K562 (cell line): ENCODE results near the gene GPT2. TPM values are rescaled to one million over a fixed set of nuclear protein-coding genes. Genes with fewer than 3 reads are reported as not detected.

Source experiments
- AFF4 ChIP-seq: sonication (generic); formaldehyde crosslinking; IDR thresholded peaks from 2 replicates; pipeline ENCODE4 v1.8.0; 2023; ENCODE audit warnings: mild to moderate bottlenecking, missing genetic modification reagents
- ASH1L ChIP-seq: fragments of 450-650 bp; IDR thresholded peaks from 2 replicates; pipeline ENCODE4 v1.6.1; 2018; ENCODE audit warnings: borderline replicate concordance, mild to moderate bottlenecking, low read depth; ENCODE audit not compliant: partially characterized antibody
- BHLHE40 ChIP-seq: IDR thresholded peaks from 2 replicates; pipeline ENCODE4 v1.6.1; 2011; ENCODE audit warnings: low read length, improper control_type of control experiment
- E2F5 ChIP-seq: sonication (generic); formaldehyde crosslinking; IDR thresholded peaks from 2 replicates; pipeline ENCODE4 v1.8.0; 2022; ENCODE audit warnings: mild to moderate bottlenecking, missing genetic modification reagents
- GTF2F1 ChIP-seq: IDR thresholded peaks from 2 replicates; pipeline ENCODE4 v1.6.1; 2011; ENCODE audit warnings: low read depth, low read length, improper control_type of control experiment
- HDAC3 ChIP-seq: fragments of 450-650 bp; IDR thresholded peaks from 2 replicates; pipeline ENCODE4 v1.6.1; 2018; ENCODE audit warnings: borderline replicate concordance, mild to moderate bottlenecking, moderate library complexity; ENCODE audit not compliant: partially characterized antibody
- HDAC8 ChIP-seq: fragments of 450-650 bp; IDR thresholded peaks from 2 replicates; pipeline ENCODE4 v1.6.1; 2016; ENCODE audit warnings: mild to moderate bottlenecking, missing genetic modification characterization, moderate library complexity, missing compliant biosample characterization
- KLF16 ChIP-seq: IDR thresholded peaks from 2 replicates; pipeline ENCODE4 v1.6.1; 2016; ENCODE audit warnings: antibody characterized with exemption
- LEF1 ChIP-seq: fragments of 450-650 bp; IDR thresholded peaks from 2 replicates; pipeline ENCODE4 v1.6.1; 2016; ENCODE audit warnings: mild to moderate bottlenecking
- NR4A1 ChIP-seq, 2 experiments: fragments of 250-450 bp in 1 of 2; fragments of 450-650 bp in 1 of 2; sonication (Bioruptor Pico) in 1 of 2; IDR thresholded peaks; 2 replicates each; pipeline versions ENCODE4 v1.4.0 to v1.6.1; 2016 to 2020; ENCODE audit warnings: mild to moderate bottlenecking in 2 of 2, missing compliant biosample characterization in 1 of 2, missing genetic modification characterization in 1 of 2, moderate library complexity in 1 of 2
- PHTF2 ChIP-seq: fragments of 250-450 bp; sonication (Bioruptor Pico); IDR thresholded peaks from 2 replicates; pipeline ENCODE4 v1.5.0; 2021; ENCODE audit warnings: mild to moderate bottlenecking
- POLR2A ChIP-seq: fragments of 450-650 bp; conservative IDR thresholded peaks from 2 replicates; pipeline ENCODE4 v1.6.1; 2016
- ZHX1 ChIP-seq: fragments of 150-350 bp; conservative IDR thresholded peaks from 2 replicates; pipeline ENCODE4 v1.6.1; 2014; ENCODE audit warnings: low read length
- ZNF212 ChIP-seq: fragments of 450-650 bp; formaldehyde crosslinking; IDR thresholded peaks from 2 replicates; pipeline ENCODE4 v1.4.0; 2020; ENCODE audit warnings: mild to moderate bottlenecking
- ZNF280B ChIP-seq: fragments of 250-450 bp; sonication (Bioruptor Pico); IDR thresholded peaks from 2 replicates; pipeline ENCODE4 v1.5.1; 2021; ENCODE audit warnings: mild to moderate bottlenecking
- ZNF77 ChIP-seq: fragments of 250-450 bp; sonication (Bioruptor Pico); IDR thresholded peaks from 2 replicates; pipeline ENCODE4 v1.5.0; 2020
- polyA plus RNA-seq, 8 experiments: library from polyadenylated mRNA; depleted of rRNA in 4 of 8; stranded (reverse) in 5 of 8; unstranded in 3 of 8; fragments of >200 nt; fragmentation: Nextera tagmentation in 2 of 8; fragmentation: Illumina TruSeq in 1 of 8; extraction: Ambion mirVana in 2 of 8; extraction: Trizol in 1 of 8; gene quantifications; 2 replicates each; pipeline versions ENCODE4 v1.2.1 to v1.2.3, GENCODE V29; 2011 to 2014; ENCODE audit warnings: inconsistent platforms in 1 of 8, missing spikeins in 1 of 8
- total RNA-seq, 7 experiments: library from RNA; depleted of rRNA in 6 of 7; stranded (reverse); fragments of >200 nt in 6 of 7; fragmentation: Illumina TruSeq in 2 of 7; extraction: Trizol in 2 of 7; gene quantifications; 2 replicates each; pipeline versions ENCODE4 v1.2.1 to v1.2.3, GENCODE V29; 2011 to 2021; ENCODE audit warnings: low replicate concordance in 1 of 7

The GPT2 gene
- total and polyA plus RNA-seq, 9 of the 15 experiments (the other 6 are each of a cell fraction or from before 2014, with no cell fraction given) = 0.79 to 14.4 (median 5.8) TPM

GRCh38 chr16:46972429-46973206 lies 88.5 kb downstream of the GPT2 start (continued):
- TF ChIP-seq AFF4 (CRISPR knock-in tag) (no peak), LEF1 (no peak), NR4A1 (CRISPR knock-in tag; IDR thresholded peaks at IDR 0.05) (no peak), NR4A1 (tag; IDR thresholded peaks at IDR 0.05) (no peak), BHLHE40 (no peak), GTF2F1 (no peak), E2F5 (CRISPR knock-in tag) (no peak), HDAC8 (tag) (no peak), ZNF77 (CRISPR knock-in tag) (no peak), PHTF2 (no peak), ZHX1 (no peak), ZNF280B (CRISPR knock-in tag) (no peak), KLF16 (no peak), POLR2A (no peak), ZNF212 (CRISPR knock-in tag) (no peak), HDAC3 (no peak), ASH1L (no peak)
